Esophagus muscularis mucosa (tissue), 4 donors: ENCODE data around the gene RNLS. TPM values are rescaled to one million over a fixed set of nuclear protein-coding genes. Genes with fewer than 3 reads are reported as not detected.
"Not testable (repeated sequence)": the region's sequence is repeated elsewhere in the genome, so short reads cannot be mapped to it uniquely, and the experiment has no call there.

Experiments used
- DNase-seq: peaks from one replicate; pipeline ENCODE4 v3.0.0-alpha.2; 2017; ENCODE audit errors: extremely low spot score
- H3K27ac ChIP-seq, 4 donors: fragments of 200-600 bp; sonication (generic); replicated peaks in 1 of 4; 1 replicate in 3 of 4; 2 replicates in 1 of 4; pipeline ENCODE4 v1.5.1; 2016 to 2019; ENCODE audit warnings: mild to moderate bottlenecking in 1 of 4
- H3K27me3 ChIP-seq, 4 donors: fragments of 200-600 bp; sonication (generic); one replicate each; pipeline versions ENCODE4 v1.5.1 to v1.6.0; 2016 to 2019
- H3K36me3 ChIP-seq, 4 donors: fragments of 200-600 bp; sonication (generic); one replicate each; pipeline ENCODE4 v1.5.1; 2016 to 2019
- H3K4me1 ChIP-seq, 4 donors: fragments of 200-600 bp; sonication (generic); one replicate each; pipeline ENCODE4 v1.5.1; 2016 to 2019
- H3K4me3 ChIP-seq, 4 donors: fragments of 200-600 bp; sonication (generic); 1 replicate in 2 of 4; 2 replicates in 2 of 4; pipeline ENCODE4 v1.5.1; 2016 to 2019; ENCODE audit warnings: mild to moderate bottlenecking in 4 of 4, moderate library complexity in 1 of 4
- H3K9me3 ChIP-seq, 4 donors: fragments of 200-600 bp; sonication (generic); 1 replicate in 3 of 4; 2 replicates in 1 of 4; pipeline ENCODE4 v1.5.1; 2016 to 2019
- CTCF ChIP-seq, 3 experiments: fragments of 200-600 bp in 2 of 3; fragments of 450-650 bp in 1 of 3; sonication (generic) in 2 of 3; IDR thresholded peaks; one replicate each; pipeline ENCODE4 v1.5.1; 2017 to 2019; ENCODE audit warnings: antibody characterized with exemption in 3 of 3, mild to moderate bottlenecking in 2 of 3, moderate library complexity in 1 of 3
- EP300 ChIP-seq: sonication (generic); formaldehyde crosslinking; IDR thresholded peaks from one replicate; pipeline ENCODE4 v1.6.1; 2017; ENCODE audit warnings: antibody characterized with exemption
- POLR2A ChIP-seq: fragments of 450-650 bp; IDR thresholded peaks from one replicate; pipeline ENCODE4 v1.6.1; 2017; ENCODE audit warnings: antibody characterized with exemption, moderate library complexity, mild to moderate bottlenecking, low read depth
- POLR2AphosphoS5 ChIP-seq, 2 donors: sonication (generic); formaldehyde crosslinking; IDR thresholded peaks; one replicate each; pipeline ENCODE4 v1.6.1; 2017; ENCODE audit warnings: antibody characterized with exemption in 2 of 2
- WGBS: methylation state at CpG from one replicate; pipeline ENCODE4 v1.1.5; 2018; 5-methylcytosine and 5-hydroxymethylcytosine counted together
- intact Hi-C: fragments of 100-400 bp; cut with DNase I; formaldehyde crosslinking; loops from one replicate; pipeline ENCODE4 v1.15.1; 2023
- total RNA-seq, 4 donors: library from RNA; depleted of rRNA; stranded (reverse); fragments of >200 nt; gene quantifications; one replicate each; pipeline versions ENCODE4 v1.1.0 to v1.2.1, GENCODE V29; 2016

The RNLS gene
- total RNA-seq, 4 donors from 2014 or later: 6.7 to 12.9 (median 10.9) TPM

GRCh38 chr10:88366772-88367171 is 216.3 kb downstream of the RNLS start:
- no peak for TF ChIP-seq POLR2A
- no peak for TF ChIP-seq POLR2AphosphoS5 (IDR thresholded peaks at IDR 0.05)
- TF ChIP-seq CTCF (IDR thresholded peaks at IDR 0.05): no peak
- TF ChIP-seq EP300: no peak
- H3K9me3 ChIP-seq: no peaks in the 10 kb centered on the region
- 94% methylated on average over 2 of the region's 2 CpGs for WGBS
- H3K4me1 ChIP-seq: no peaks in the 10 kb centered on the region
- no peak for DNase-seq
- H3K4me3 ChIP-seq: no peak overlapping the region
- no peak overlapping the region for H3K27ac ChIP-seq
- H3K27me3 ChIP-seq: no peaks in the 10 kb centered on the region
- intact Hi-C loops: no loop called here
- no peaks in the 10 kb centered on the region for H3K36me3 ChIP-seq

- Histone ChIP-seq H3K27me3 (no peaks in the 10 kb centered on the region), H3K9me3 (no peaks in the 10 kb centered on the region), H3K36me3 (no peaks in the 10 kb centered on the region), H3K4me1 (no peaks in the 10 kb centered on the region), H3K27ac (no peak overlapping the region), H3K4me3 (no peak overlapping the region)
- intact Hi-C loops: no loop called here
- TF ChIP-seq POLR2AphosphoS5 (IDR thresholded peaks at IDR 0.05) (no peak), EP300 (no peak), CTCF (IDR thresholded peaks at IDR 0.05) (no peak)
- WGBS: 93% methylated on average over 7 of the region's 7 CpGs
- DNase-seq: no peak
Observed at GRCh38 chr10:88361995-88362807, 220.9 kb downstream of the RNLS start.

- no peak overlapping the region for H3K27ac ChIP-seq
- H3K4me3 ChIP-seq: no peak overlapping the region
- no peaks in the 10 kb centered on the region for H3K27me3 ChIP-seq
- no peaks in the 10 kb centered on the region for H3K4me1 ChIP-seq
- H3K36me3 ChIP-seq: no peaks in the 10 kb centered on the region
- H3K9me3 ChIP-seq: no peaks in the 10 kb centered on the region
- no peak for TF ChIP-seq CTCF (IDR thresholded peaks at IDR 0.05)
- TF ChIP-seq POLR2A: no peak
- TF ChIP-seq POLR2AphosphoS5 (IDR thresholded peaks at IDR 0.05): no peak
- no peak for TF ChIP-seq EP300
- no peak for DNase-seq
- intact Hi-C loops: no loop called here
- 82% methylated on average over 2 of the region's 2 CpGs for WGBS
Observed at GRCh38 chr10:88361494-88361893, 221.6 kb downstream of the RNLS start.

GRCh38 chr10:88355750-88356149 is 227.4 kb downstream of the RNLS start:
- H3K36me3 ChIP-seq, H3K4me1 ChIP-seq, H3K9me3 ChIP-seq, H3K27ac ChIP-seq, intact Hi-C loops, H3K4me3 ChIP-seq, DNase-seq, H3K27me3 ChIP-seq: not testable (repeated sequence)
- 98% methylated on average over 10 of the region's 12 CpGs for WGBS

GRCh38 chr10:88347597-88348304 is 235.4 kb downstream of the RNLS start:
- DNase-seq: no peak
- TF ChIP-seq EP300 (no peak), POLR2AphosphoS5 (IDR thresholded peaks at IDR 0.05) (no peak), POLR2A (no peak), CTCF (IDR thresholded peaks at IDR 0.05) (no peak)
- no peaks in the 10 kb centered on the region for H3K36me3 ChIP-seq
- no peaks in the 10 kb centered on the region for H3K27me3 ChIP-seq
- H3K4me3 ChIP-seq: no peak overlapping the region
- intact Hi-C loops: no loop called here
- H3K27ac ChIP-seq: no peak overlapping the region
- 79% methylated on average over 3 of the region's 3 CpGs for WGBS
- H3K4me1 ChIP-seq: peaks cover 0 to 10% (median 4%) of the 10 kb centered on the region in 4 donors
- H3K9me3 ChIP-seq: no peaks in the 10 kb centered on the region
